HG03442 (cell line): ENCODE data around the gene PSD4.

Source experiments
- ATAC-seq: cut with Tn5 transposase; IDR thresholded peaks from one replicate; pipeline ENCODE4 v1.9.1; 2021; ENCODE audit warnings: mild to moderate bottlenecking, moderate library complexity; ENCODE audit not compliant: unreplicated experiment

Gene PSD4

DNA sequence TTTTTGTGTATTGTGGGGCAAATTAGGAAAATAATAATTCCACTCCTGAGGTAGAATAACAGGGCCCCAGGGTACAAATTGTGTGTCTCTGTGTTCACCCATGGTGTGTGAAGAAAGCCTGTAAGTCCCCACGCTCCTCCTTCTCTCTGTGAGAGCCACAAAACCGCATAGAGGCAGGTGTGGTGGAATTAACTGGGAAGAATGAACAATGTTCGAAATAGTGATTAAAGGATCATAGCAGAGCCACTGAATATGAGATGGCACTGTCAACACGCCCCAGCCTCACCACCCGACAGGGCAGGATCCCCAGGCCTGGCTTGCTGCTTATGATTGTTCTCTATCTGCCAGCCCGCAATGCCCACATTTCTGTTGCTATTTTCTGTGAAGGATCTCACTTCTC lies 32.3 kb upstream of the PSD4 start:
- no peak for ATAC-seq

DNA sequence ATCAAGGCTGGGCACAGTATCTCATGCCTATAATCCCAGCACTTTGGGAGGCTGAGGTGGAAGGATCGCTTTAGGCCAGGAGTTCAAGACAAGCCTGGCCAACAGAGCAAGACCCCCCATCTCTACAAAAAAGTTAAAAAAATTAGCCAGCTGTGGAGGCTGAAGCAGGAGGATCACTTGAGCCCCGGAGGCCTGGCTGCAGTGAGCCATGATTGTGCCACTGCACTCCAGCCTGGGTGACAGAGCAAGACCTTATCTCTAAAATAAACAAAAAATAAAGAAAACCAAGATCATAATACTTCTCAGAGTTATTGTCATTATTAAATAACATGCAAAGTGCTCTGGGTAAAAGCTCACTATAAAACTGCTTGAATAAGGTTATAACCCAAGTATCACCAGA lies 31.5 kb upstream of the PSD4 start:
- no peak for ATAC-seq

DNA sequence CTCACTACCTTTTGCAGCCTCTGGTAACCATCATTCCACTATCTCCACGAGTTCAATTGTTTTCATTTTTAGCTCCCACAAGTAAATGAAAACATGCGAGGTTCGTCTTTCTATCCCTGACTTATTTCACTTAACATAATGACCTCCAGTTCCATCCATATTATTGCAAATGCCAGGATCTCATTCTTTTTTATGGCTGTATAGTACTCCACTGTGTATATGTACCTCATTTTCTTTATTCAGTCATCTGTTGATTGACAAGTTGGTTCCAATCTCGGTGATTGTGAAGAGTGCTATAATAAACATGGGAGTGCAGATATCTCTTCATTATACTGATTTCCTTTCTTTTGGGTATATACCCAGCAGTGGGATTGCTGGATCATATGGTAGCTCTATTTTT lies 29.5 kb upstream of the PSD4 start:
- ATAC-seq, result no peak

DNA sequence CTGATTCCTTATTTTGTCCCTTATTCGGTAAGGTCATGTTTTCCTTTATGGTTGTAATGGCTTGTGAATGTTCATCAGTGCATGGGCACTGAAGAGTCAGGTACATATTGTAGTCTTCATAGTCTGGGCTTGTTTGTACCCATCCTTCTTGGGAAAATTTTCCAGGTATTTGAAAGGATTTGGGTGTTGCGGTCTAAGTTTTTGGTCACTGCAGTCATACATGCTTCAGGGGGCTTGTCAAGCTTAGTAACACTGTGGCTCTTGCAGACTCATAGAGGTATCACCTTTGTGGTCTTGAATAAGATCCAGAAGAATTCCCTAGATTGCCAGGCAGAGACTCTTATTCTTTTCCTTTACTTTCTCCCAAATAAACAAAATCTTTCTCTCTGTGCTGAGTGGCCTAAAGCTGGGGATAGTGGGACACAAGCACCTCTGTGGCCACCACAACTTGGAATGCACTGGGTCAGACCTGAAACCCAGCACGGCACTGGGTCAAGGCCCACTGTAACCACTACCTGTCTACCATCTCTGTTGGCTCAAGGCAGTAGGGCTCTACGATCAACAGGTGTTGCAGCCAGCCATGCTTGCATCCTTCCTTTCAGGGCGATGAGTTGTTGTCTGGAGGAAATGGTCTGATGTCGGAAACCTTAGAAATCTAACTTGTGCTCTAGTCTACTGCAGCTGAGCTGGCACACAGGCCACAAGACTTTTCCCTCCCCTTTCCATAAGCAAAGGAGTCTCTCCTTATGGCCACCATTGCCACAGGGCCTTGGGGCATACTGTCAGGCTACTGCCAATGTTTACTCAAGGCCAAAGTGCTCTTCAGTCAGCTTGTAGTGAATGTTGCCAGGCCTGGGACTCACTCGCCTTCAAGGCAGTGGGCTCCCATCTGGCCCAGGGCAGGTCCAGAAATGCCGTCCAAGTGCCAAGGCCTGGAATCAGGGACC lies 24.9 kb upstream of the PSD4 start:
- no peak for ATAC-seq

DNA sequence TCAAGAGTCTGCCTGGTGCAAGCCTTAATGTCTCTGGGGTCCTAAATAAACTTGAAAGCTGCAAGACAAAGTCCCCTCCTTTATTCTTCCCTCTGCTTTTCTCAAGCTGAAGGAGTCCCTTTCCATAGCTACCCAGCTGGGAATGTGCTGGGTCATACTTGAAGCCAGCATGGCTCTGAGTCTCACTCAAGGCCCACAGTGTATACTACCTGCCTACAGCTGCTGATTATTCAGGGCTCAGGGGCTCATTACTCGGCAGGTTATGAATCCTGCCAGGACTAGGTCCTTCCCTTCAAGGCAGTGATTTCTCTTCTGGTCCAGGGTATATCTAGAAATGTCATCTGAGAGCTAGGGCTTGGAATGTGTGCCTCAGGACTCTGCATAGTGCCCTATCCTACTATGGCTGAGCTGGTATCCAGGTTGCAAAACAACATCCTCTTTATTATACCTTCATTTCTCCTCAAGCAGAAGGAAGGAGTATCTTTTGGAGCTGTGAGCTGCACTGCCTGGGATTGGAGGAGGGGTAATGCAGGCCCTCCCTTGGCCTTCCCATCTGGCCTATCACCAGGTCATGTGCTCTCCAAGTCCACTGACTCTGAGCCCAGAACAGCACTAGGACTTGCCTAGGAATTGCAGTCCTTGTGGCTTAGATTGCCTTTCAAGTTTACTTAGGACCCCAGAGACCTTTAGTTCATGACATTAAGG lies 24.1 kb upstream of the PSD4 start:
- ATAC-seq, result no peak

DNA sequence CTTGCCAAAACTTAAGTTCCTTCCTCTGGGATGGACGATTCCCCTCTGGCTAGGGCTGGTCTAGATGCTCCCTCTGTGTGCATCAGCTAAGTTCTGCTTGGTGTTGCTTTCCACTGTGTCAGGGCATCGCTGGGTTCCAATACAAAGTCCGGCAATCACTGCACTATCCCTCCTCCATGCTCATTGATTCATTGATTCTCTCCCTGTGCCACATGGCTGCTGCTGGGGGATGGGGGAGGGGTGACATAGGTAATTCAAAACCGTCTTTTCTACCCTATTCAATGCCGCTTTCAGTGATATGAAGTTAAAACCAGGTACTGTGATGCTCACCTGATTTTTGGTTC lies 23.5 kb upstream of the PSD4 start:
- ATAC-seq, result no peak

DNA sequence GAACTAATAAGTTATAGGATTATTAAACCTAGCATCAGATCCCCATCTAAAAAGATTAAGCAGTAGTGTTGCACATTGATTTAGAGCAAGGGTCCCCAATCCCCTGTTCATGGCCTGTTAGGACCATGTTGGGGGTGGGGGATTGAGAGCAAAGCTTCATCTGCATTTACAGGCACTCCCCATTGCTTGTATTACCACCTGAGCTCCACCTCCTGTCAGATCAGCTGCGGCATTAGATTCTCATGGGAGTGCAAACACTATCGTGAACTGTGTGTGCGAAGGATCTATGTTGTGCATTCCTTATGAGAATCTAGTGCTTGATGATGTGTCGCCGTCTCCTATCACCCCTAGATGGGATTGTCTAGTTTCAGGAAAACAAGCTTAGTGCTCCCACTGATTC lies 18.4 kb upstream of the PSD4 start:
- no peak for ATAC-seq

DNA sequence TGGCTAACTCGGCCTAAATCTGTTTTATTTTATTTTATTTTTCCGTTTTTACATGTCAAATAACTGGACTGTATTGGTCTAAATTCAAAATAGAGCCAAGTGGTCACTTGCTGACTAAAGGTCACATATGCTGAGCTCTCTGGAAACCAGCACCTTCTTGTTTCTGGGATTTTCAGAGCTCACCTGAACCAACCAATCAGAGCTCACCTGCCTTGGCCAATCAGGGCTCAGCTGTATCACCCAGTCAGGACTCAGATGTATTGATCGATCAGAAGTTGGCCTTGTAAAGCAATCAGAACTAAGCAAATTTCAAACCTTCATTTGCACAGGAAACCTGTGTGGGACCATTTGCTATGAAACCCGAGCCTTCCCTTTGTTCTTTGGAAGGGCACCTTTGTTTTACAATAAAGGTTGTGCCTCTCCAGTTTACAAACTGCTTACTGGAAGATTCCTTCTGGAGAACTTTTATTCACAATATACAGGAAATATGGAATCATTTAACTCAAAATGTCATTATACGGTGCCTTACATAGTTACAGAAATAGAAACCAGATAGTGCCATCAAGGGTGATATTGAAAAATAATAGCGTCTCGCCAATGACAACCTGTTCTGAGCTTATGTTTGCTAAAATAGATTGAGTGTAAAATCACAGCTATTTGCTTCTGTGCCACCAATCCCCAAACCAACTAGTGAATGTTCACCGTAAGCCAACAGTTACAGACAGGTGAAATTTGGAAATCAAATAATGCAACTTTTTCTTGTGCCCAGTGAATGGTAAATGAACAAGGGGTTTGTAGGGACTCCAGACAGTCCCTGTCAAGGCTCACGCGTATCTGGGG lies 17.3 kb upstream of the PSD4 start:
- no peak for ATAC-seq

DNA sequence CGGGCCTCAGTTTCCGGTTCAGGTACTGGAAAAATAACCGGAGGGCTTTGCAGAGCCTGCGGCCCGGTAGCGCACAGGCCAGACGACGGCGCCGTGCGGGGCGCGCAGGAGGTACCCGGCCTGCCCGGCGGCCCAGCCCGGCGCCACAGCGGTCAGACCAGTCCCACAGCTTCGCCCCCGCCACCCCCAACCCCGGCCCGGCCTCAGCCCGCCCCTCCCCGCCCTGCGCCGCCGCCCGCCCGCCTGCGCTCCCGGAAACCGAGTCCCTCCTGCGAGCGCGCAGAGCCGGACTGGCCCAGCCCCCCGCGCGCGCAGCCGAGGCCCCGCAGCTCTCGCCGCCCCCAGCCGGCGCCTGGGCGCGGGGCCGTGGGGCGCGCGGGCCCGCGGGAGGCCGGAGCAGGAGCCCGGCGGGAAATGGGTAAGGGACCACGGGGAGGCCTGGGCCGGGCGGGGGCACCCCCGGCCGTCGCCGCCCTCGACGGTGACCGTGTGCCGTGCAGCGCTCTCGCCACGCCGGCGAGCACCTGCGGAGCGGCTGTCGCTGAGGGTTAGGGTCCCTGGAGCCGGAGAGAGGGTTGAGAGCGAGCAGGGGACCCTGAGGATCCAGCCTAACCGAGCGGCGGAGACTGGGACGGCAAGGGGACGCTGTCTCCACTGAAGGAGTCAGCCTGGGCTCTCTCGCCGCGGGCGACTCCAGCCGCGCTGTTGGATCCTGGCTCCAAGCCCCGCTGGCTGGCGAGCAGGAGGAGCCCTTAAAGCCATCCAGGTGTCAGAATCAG lies 16.5 kb upstream of the PSD4 start:
- peak; percentile 63 for ATAC-seq

DNA sequence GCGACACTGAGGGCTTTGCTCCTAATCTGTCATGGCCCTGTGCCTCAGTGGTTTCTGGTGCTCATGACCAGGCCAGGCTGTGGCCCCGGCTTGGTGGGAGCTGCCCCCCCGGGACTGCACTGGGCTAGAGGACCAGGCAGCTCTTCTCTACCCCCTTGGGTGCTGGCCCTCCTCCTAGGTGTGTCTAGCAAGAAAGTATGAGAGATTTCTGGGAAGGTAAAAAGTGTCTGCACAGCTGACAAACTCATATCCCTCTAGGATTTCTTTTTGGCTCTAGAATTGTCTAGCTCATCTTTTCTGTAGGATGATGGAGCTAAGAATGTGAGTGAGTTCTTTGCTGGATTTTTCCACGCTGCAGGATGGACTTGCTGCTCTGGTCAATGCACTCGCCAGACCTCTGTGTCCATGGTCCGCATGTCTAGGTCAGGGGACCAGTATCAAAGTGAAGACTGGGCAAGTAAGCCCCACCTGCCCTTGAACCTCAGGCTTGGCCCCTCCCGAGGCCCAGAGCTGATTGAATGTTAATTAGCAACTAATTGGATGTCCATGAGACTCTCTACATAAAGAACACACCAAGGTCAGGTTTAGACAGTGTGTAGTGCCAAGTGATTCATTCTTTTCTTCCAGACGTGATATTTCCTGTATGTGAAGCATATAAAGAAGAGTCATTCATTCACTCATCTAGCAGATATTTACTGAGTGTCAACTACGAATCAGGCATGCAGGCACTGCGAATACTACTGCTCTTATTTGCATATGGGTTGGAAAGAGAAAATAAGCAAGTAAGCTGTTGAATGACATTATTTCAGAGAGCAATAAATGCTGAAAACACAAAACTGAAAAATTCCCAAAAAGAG lies 15.6 kb upstream of the PSD4 start:
- ATAC-seq, result peak; percentile 25

DNA sequence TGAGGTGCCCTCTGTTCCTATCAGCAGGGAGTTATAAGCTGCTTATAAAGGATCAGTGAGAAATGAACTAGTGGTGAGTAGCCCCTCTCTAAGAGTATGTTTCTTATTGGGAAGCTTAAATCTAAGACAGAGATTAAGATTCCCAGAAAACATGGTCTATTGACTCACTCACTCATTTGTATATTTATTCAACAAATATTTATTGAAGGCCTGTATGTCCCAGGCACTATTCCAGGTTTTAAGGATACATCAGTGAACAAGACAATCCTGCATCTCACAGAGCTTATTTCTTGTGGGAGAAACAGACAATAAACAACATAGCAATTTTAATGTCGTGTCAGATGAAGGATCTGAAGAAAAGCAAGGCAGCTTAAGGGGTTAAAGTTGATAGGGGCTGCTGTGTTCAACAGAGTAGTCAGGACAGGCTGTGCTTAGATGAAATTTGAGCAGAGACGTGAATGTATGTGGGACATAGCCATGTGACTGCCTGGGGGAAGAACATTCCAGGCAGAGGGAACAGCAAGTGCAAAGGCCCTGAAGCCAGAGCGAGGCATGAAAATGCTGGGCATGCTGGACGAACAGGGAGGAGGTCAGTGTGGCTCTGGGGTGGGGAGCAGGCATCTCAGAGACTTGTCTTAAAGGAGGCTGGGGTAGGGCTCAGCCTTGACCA lies 14.8 kb upstream of the PSD4 start:
- no peak for ATAC-seq

DNA sequence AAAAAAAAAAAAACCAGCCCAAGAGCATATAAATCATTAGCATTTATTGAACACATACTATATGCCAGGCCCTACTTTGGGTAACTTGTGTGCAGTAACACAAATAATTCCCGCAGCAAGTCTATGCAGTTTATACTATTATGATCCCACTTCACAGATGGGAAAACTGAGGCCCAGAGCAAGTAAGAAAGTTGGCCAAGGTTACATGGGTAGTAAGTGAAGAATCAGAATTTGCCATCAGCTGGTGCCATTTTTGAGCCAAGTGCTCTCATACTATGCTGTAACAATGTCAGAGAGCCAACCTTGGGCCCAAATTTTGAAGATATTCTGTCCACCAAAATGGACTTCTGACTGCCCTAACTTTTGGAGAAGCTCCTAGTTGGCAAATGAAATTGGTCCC lies 13.5 kb upstream of the PSD4 start:
- no peak for ATAC-seq

DNA sequence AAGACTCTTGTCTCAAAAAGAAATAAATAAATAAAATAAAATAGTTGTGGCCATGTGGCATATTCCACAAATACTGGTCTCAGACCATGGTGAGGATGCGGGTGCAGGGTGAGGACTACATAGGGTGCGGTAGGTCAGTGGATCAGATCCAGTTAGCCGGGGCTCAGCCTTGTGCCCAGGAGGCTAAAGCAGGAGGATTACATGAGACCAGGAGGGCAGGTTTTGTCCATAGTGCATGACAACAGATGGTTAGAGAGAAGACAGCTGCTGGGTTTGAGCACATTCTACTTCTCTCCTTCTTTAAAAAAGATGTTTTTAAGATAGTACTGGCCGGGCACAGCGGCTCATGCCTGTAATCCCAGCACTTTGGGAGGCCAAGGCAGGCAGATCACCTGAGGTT lies 12.8 kb upstream of the PSD4 start:
- no peak for ATAC-seq

DNA sequence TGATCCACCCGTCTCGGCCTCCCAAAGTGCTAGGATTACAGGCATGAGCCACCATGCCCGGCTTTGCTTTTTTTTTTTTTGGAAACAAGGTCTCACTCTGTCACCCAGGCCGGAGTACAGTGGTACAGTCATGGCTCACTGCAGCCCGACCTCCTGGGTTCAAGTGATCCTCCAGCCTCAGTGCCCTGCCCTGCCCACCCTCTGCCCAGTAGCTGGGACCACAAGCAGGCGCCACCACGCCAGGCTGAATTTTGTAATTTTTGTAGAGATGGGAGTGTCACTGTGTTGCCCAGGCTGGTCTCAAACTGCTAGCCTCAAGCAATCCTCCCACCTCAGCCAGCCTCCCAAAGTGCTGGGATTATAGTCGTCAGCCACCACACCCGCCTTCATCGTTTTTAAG lies 11.6 kb upstream of the PSD4 start:
- no peak for ATAC-seq

DNA sequence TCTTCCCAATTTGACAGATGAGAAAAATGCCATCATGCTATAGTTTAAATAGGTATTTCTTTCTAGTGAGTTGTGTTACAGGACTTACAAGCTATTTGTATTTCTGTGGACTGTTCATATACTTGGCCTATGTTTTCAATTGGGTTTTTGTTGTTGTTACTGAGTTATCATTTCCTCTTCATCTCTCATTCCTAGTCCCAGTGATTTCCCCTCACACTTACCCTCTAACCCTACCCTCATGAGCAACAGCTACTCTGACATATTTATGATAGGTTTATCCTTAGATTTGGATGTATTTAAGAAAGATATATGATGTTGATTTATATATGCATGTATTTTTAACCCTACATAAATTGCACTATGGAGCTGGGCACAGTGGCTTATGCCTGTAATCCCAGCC lies 10.9 kb upstream of the PSD4 start:
- ATAC-seq, result no peak

DNA sequence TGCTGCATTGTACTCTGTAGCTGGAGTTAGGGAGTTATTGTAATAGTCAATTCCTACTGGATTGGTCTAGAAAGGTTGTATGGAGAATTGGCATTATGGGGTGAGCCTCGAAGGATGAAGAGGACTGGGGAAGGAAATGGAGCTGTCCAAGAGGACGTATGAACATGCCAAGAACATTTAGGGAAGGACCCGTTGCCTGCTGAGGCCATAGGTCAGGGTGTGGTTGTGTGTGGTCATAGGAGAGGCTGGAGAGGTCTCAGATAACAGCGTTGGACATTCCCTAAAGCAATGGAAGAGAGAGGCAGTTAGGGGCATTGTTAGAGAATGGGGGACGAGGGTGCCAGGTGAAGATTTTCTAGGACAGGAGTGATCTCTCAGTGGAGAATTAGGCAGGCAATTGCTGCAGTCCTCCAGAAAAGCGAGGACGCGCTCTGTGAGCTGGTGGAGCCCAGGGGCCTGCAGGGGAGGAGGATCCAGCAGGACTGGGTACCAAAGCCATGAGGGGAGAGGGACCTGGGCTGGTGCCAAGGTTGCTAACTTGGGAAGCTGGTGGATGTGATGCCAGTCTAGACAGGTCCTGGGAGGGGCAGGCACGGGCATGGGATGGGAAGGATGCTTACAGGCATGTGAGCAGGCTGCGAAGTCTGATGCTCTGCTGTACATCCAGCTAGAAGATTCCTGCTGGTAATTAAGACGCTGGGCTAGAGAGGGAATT lies 9.4 kb upstream of the PSD4 start:
- ATAC-seq, result no peak

DNA sequence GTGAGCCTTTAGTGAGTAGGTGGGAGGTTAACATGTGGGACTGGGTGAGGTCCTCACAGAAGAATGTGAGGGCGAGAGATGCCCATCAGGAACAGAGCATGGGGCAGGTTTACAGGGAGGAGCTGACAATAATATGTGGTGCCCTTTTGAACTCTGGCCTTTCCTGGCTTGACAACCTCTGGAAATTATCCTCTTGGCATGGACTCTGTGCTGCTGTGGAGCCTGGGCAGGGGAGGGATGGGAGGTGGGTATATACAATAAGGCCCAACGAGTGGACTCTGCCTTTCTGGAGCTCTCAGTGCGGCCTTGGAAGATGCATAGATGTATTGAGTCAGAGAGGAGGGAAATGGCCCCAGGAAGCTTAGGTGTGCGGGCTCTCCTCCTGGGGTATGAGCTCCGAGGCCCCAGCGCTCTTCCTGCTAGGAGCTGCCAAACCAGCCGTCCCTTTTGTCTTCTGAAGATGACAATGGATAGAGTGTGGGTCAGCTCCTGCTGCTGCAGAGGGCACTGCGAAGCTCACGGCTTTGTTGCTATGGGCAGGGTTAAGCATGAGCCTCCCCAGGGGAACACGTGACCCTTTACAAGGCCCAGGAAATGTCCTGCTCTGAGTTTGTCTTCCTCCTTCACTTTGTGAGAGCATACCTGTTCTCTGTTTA lies 8.7 kb upstream of the PSD4 start:
- no peak for ATAC-seq

DNA sequence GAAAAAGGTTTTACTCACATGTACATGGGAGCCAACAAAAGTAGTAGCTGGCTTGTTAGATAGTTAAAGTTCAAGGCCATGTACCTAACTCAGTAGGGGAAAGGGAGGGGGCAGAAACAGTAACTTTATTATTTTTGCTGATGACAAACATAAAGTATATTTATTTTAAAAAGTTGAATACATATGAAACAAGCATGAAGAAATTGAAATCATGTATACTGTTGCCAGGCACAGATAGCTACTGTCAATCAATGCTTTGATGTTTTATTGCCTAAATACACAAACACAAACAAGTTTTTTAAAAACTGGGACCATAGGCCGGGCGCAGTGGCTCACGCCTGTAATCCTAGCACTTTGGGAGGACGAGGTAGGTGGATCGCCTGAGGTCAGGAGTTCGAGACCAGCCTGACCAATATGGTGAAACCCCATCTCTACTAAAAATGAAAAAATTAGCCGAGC lies 7.6 kb upstream of the PSD4 start:
- no peak for ATAC-seq
